ENCODE measurements around the gene DCBLD2.

The DCBLD2 gene

DNA sequence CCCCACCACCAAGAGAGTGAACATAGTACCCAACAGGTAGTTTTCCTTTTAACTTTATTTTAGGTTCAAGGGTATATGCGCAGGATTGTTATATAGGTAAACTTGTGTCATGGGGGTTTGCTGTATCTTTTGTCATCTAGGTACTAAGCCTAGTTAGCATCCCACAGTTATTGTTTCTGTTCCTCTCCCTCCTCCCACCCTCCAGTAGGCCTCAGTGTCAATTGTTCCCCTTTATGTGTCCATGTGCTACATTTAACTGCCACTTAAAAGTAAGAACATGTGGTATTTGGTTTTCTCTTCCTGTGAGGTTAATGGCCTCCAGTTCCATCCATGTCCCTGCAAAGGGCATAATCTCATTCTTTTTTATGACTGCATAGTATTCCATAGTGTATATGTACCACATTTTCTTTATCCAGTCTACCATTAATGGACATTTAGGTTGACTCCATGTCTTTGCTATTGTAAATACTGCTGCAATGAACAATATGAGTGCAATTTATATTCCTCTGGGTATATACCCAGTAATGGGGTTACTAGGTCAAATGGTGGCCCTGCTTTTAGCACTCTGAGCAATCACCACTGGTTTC, 72.2 kb downstream of the DCBLD2 start:
- no peak for DNase-seq (ENCODE audit: low read depth in 2 of 2)

DNA sequence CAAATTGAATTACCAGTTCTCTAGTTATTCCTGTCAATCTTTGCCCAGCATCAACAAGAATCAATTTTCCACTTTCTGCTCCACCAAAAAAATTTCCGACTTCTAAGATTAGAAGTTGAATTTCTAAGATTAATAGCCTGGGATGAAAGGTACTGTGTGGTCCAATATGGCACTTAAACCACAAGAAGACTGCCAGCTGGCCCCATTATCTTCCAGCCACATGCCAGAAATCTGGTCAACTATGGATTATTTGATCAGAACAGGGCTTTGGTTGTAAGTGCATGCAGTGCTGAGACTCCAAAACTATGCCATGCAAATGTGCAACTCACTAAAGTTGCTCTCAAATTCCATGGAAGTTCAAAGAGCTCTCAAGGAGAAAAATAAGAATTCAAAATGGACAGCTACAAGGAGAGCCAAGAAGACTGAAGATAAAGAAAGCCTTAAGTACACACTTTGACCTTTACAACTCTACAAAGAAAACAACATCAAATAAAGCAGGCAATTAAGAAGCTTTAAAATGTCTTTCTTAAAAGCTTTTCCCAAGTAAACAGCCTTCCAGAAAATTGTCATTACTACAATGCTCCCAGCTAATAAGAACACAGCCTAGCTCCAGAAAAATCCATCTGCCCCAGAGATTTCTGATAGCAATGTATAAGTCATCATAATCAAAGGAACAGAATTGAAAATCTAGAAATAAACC, 74.1 kb downstream of the DCBLD2 start:
- DNase-seq (ENCODE audit: low read depth in 2 of 2) = no peak

DNA sequence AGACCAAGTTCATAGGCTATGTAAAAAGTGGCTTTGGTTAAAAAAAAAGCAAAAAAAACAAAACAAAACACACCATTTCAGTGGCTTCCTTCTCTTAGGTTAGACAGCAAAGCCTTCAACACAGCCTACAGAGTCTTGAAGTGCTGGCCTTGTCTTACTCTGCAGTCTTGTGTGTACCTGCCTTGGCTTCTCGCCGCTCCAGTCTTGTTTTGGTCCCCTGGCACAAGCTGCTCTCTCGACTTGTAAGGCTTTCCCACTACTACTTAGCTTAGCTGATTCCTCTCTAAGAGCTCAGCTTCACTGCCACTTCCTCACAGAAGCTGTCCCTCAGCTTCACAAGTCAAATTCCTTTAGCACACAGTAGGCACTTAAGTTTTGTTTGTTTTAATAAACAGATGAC, 75.4 kb downstream of the DCBLD2 start:
- DNase-seq (ENCODE audit: low read depth in 2 of 2) = no peak

DNA sequence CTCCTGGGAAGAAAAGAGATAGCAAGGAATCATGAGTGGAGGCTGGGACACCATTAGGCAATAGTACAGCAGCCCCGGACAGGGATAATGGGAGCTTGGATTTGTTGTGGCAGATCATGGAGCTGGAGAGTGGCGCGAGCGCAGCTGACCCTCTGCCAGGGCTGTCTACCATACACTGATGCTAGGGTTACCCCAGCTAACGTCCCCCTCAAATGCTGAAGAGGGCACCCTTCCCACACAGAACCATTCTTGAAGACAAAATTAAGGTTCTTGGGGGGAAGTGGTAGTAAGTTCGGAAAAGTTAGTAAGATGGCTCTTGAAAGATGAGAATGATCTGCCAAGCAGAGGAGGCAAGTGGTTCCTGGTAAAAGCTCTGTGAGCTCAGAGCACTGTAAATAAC, 77.2 kb downstream of the DCBLD2 start:
- no peak for DNase-seq (ENCODE audit: low read depth in 2 of 2)

DNA sequence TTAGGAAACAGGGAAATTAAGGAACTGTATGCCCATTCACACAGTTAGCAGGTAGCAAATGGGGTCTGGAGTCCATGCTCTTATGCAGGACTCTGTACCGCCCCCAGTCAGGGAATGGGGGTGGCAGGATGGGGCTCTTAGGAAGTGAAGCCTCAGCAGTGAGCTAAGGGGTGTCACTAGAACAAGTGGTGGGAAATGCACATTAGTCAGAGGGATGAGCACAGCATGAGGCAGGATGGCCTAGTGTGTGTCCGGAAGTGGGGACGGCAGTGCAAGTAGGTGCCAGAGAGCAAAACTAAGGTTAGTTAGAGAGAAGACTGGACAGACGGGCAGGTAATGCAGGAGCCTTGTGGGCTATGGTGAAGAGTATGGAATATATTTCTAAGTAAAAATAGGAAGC, 77.7 kb downstream of the DCBLD2 start:
- DNase-seq (ENCODE audit: low read depth in 2 of 2) = no peak

DNA sequence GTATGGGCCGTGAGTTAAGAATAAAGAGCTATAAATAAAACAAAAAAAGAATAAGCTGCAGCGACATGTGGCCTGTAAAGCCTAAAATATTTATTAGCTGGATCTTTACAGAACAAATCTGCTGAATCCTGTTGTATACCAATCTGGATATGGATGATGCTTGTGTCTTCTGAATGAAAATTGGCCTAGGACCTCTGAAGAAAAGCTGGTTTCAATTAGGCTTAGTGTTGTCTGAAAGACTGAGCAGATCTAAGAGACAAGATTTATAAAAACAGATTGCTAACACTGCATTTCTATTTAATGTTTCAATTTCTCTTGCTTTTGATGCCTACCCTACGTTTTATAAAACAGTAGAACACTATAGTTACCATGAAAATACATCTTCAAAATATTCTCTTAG, 80.4 kb downstream of the DCBLD2 start:
- DNase-seq (ENCODE audit: low read depth in 2 of 2) = no peak

DNA sequence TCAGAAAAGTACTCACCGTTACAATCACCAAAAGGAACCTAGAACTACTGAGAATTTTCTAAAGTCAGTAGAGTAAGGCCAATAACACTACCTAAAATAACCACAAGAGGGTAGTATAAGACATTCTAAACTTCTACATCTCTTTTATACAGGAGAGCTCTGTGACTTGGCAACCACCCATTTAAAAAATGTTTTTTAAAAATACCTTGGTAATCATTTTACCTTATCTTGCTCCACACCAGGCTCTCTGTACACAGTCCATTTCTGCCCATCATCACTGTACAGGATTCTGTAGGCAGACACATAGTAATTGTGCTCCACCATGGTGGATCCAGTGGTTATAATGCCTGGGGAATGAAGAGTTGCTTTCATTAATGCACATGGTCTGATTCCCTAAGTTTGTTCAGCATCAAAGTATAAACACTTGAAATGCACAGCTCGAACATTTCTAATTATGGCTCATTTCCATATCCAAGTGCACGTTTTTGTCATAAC, 83.9 kb downstream of the DCBLD2 start:
- DNase-seq (ENCODE audit: low read depth in 2 of 2) = no peak

DNA sequence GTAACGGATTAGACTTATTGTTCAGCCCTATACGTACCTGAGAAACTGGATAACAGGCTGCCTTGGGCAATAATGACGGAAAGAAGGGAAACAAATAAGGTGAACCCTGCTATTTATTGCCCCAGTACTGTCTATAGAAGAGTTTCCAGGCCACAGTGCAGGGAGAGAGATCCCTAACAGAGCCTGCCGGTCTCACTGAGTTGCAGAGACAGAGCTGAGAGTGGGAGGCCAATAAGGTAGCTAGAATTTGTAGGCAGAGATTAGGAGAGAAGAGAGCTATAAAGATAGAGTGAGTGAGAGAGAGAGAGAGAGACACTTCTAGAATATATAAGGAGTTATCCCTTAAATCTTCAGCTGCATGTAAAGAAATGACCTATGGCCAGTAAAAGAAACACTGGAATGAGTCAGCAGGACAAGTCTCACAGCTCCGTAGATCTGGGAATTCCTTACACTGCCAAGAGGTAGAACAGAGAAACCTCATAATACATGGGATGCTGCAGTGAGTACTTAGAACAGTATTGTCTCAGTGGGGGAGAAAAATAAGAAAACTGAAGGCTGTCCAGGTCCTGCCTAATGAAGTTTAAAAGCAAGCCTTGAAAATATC, 86.6 kb downstream of the DCBLD2 start:
- no peak for DNase-seq (ENCODE audit: low read depth in 2 of 2)

DNA sequence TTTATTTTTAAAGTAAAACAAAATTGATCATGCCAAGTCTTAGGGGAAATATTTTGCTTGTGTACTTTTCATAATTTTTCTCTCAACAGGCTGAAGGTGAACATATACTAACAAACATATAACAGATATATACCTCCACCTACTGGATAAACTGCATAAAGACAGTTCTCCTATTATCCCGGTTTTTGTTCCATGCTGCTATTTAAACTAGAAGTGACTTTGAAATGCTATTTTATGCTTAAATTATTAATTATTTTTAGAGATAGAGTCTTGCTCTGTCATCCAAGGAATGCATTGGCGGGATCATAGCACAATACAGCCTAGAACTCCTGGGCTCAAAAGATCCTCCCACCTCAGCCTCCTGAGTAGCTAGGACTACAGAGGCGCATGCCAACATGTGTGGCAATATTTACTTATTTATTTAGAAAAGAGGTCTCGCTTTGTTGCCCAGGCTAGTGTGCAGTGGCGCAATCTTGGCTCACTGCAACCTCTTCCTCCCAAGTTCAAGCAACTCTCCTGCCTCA, 88.6 kb downstream of the DCBLD2 start:
- no peak for DNase-seq (ENCODE audit: low read depth in 2 of 2)

DNA sequence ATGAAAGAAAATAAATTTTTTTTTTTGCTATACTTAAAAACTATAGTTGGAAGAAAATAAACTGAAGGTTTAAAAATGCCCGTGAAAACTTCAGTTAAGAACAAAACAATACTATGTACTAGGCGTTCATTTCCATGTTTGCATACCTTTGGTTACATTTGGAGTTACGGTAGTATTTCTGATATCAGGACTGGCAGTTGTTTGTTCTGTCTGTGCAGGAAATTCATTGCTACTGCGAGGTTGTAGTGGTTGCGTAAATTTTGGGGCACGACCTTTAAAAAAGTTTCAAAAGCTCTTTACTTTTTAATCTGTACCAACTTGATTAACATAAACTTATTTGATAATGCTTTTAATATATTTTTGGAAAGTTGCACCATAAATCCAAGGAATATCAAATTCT, 90.4 kb downstream of the DCBLD2 start:
- DNase-seq (ENCODE audit: low read depth in 2 of 2) = no peak

DNA sequence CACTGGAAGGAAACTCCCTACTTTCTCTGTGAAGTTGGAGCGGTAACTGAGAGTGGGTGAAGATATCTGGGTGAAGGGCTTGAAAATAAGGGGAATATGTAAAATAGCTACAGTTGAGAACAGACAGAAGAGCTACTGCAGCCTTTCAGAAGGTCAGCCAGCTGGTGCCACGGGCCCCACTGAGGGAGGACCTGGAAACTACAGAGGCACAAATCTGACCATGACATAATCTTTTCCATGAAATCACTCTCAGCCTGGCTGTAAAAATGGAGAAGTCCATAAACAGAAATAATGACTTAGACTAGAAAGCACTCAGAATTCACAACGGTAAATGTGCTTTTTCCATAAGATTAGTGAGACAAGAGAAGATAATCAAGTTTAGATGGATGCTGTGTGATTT, 91.9 kb downstream of the DCBLD2 start:
- DNase-seq (ENCODE audit: low read depth in 2 of 2) = no peak

DNA sequence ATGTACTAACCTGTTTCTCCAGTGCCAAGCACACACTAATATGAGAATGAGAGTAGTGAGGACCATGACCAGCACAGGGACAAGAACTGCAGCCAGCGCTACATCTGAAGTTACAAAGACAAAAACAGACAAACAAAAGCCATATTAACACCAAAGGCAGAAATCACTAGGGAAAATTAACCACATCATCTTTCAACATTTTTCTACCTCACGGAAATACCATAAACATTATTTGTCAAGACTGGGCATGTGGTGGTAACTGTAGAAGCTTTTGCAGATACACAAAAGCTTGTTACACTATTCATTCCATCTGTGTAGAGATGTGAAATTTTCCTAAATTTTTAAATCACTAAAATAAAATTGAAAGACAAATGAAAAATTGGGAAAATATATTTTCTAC, 93.4 kb downstream of the DCBLD2 start:
- DNase-seq (ENCODE audit: low read depth in 2 of 2) = no peak

DNA sequence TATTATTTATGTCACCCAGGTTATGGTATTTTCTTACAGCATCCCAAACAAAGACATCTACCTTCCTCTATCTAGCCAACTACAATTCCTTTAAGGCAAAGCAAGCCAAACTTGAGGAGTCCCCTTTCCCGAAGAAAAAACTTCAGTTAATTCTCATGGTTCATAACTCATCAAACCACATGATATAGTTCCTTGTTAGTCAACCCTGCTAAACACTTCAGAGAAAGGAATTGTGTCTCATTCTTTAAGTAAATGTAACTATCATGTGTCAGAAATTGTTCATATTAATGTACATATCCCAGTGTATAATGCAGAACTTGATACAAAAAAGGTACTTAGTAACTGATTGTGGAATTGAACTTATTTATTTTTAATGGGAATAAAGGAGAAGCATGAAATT, 93.9 kb downstream of the DCBLD2 start:
- no peak for DNase-seq (ENCODE audit: low read depth in 2 of 2)

DNA sequence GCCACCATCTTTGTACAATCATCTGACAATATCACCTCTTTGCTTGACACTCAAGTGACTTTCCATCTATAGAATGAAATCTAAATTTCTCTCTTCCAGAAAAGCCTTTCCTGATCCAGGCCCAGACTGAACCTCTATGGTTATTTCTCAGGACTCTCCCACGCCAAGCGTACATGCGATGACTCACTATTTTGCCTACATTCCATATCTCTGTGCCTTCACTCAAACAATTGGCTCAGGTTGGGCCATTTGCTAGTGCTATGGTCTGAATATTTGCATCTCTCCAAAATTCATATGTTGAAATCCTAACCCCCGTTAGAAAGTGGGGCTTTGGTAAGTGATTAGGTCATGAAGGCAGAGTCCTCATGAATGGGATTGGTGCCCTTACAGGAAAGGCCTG, 94.5 kb downstream of the DCBLD2 start:
- DNase-seq (ENCODE audit: low read depth in 2 of 2) = no peak

DNA sequence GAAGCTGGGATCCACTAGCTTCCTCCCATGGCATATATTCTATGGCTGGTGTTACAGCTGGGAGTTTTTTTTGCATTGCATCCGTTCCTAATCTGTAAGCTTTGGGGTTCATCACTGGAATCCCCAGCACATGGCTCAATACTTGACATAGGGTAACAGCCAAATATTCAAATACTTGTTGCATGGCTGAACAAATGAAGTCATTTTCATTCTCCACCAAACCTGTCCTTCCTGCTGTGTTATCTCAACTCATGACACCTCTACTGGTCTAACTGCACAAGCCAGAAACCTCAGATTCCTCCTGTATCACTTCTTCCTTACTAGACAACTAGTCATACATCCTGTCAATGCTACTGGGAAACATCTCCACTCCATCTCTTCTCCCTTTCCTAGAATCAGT, 95.0 kb downstream of the DCBLD2 start:
- DNase-seq (ENCODE audit: low read depth in 2 of 2) = no peak

DNA sequence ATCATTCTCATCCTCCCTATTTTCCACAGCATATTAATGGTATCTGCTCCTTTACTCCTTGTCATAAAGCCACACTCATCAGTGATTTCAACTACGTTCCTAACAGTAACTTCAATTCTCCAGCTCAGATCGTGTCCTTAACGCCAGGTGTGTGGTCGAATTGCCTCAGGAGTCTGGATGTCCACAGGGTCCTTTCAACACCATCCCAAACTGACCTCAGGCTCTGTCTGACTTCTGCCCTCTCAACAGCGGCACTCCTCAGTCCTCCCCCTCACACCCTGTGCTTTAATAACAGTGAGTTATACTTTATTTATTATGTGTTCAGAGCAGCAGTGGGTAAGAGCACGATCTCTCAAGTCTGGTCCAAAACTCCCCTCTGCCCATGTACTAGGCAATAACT, 95.9 kb downstream of the DCBLD2 start:
- DNase-seq (ENCODE audit: low read depth in 2 of 2) = no peak

DNA sequence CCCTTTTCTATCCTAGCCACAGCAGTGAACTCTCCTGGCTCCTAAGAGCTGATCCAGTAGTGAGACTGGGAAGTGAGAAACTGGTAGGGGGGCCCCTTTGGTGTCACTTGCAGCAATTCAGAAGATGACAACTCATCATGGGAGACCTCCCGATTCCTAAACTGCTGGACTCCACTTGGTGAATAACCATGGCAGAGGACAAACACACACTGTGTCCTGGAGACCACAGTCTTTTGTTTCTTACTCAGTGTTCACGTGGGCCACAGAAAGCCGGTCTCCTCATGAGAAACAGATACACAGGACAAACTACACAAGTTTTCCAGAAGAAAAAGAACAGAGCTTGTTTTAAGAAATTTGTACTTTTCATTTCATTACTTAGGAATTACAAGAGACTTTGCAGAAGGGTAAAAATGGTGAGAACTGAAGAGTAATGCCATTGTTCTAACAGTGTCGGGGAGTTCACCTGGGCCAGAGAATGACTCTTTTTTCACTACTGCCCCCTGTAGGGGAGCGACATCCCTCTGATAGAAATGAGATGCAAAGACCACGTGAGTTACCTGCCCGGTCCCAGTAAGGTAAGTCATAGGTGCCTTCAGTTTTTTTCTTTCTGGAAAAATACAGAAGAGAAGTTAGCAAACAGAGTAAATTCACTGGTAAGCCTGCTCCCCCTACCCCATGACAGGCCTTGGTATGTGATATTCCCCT, 100.3 kb downstream of the DCBLD2 start:
- DNase-seq (ENCODE audit: low read depth in 2 of 2) = no peak

DNA sequence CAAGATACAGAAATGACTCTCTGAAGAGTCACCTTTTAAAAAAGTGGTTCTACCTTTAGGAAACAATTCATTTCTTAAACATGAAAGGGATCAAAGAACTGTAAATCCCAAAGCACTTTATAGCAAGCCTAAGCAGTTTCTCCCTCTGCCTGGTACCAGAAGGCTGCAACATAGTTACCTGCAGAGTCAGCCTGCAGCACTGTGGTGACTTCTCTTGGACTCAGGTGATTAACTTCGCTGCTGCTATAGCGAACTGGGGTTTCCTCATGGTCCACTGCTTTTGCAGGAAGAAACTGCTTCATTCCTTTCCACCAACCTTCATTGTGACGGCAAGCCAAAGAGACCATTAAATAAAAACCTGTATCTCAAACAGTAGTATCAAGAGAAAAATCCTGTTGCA, 101.1 kb downstream of the DCBLD2 start:
- no peak for DNase-seq (ENCODE audit: low read depth in 2 of 2)

DNA sequence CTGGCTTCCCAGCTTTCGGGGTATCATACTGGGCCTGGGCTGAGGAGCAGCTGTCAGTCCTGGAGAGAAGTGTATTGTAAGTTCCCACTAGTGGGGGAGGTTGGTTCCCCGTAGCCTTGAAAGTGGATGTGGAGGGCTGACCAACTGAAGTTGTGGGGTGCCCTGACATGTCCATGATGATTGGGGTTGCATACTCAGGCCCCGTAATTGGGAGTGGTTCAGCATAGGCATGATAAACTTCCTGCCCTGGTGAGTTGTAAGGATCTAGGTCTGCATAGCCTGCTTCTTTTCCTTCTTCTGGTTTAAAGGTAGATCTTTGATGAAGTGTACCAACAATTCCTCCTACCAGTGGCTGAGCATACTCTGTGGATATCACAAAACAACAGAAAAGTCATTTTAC, 102.0 kb downstream of the DCBLD2 start:
- no peak for DNase-seq (ENCODE audit: low read depth in 2 of 2)

DNA sequence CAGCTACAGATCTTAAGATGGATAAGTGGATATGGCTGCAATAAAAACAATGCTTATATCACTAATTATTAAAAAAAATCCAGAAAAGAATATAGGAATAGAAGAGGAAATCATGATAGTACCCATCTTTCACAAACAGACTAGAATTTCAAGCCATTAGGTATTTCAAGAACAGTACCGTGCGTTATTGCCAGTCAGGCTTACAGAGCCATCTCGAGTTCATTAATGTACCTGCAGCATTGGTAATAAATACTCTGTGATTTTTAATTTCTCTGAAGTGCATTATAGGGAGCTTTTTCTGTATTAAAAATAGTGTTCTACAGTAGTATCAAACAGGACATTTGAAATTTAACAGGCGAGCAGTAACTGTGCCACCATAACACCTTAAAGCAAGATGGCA, 102.7 kb downstream of the DCBLD2 start:
- no peak for DNase-seq (ENCODE audit: low read depth in 2 of 2)

DNA sequence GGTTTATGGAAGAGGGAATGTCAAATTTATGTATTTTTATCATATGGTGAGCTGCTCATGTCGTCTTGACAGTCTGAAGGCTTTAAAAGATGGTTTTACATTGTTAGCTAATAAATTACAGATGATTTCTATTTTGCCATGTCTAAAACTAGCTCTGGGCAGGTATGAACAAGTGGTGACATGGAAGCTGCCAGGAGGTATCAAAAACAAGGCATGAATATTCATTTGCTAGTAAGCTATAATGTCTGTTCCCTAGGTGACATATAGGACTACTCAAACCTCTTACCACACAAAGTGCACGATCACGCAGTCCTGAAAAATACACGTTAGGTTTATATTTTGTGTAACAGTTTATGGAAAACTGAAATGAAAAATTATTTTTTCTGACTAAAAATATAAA, 103.6 kb downstream of the DCBLD2 start:
- DNase-seq (ENCODE audit: low read depth in 2 of 2) = no peak

DNA sequence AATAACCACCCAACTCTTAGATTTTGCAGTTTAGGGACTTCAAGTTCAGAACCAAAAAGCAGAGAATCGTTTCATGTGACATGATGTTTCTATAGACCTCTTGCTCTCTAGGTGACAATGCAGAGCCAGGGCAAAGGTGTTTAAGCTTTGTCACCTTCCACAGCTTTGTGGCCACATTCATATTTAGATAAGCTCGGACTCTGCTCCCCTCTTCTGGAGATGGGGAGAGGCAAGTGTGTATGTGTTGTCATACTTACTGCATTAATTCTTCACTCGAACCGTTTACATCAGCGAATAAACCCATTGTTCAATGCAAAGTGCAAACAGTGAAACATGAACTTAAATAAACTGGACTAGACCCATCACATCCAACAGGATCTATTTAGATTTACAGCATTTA, 105.2 kb downstream of the DCBLD2 start:
- no peak for DNase-seq (ENCODE audit: low read depth in 2 of 2)

DNA sequence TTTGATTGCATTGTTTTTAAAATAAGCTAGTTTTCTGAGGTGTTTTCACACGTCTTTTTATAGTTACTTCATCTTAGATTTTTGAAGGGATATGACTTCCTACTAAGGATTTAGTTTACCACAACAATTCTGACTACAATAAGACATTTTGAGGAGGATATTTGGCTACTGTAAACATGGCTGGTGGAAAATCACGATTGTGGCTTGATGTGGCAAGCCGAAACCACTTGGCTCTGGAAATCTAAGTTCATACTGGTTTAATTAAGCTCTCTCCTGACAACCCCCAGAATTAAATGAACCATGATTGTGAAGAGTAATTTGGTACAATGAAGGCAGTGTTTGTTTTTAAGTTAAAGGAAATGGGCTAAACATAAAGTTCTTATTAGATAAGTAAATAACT, 107.5 kb downstream of the DCBLD2 start:
- DNase-seq (ENCODE audit: low read depth in 2 of 2) = no peak

Data from activated CD8-positive, alpha-beta memory T cell treated with anti-CD3 and anti-CD28 coated beads for 4 hours (primary cell).